GM12878 (cell line): ENCODE measurements around the gene PAPSS2. TPM values are rescaled to one million over a fixed set of nuclear protein-coding genes. Genes with fewer than 3 reads are reported as not detected.

Experiments used
- ATAC-seq: fragments of 200-7000 bp; cut with Tn5 transposase; 3 replicates; pipeline ENCODE4 v1.9.1; 2020; ENCODE audit warnings: mild to moderate bottlenecking, moderate library complexity
- BruUV-seq: library from RNA; stranded (reverse); fragments of 400-500 nt; replicated peaks from 2 replicates; lab custom pipeline; 2021; lab: Mats Ljungman, UMichigan
- CTCF ChIA-PET: fragments of 300-600 bp; sonication (Branson Sonifier 250); formaldehyde crosslinking; extraction: SDS; loops from one replicate; lab custom pipeline; 2021; ENCODE audit warnings: inconsistent platforms; lab: Yijun Ruan, JAX
- POLR2A ChIA-PET: fragments of 350-600 bp; formaldehyde crosslinking; extraction: SDS; loops from one replicate; lab custom pipeline; 2021; ENCODE audit warnings: inconsistent platforms; lab: Charles Lee
- RAD21 ChIA-PET: fragments of 300-600 bp; sonication (Branson Sonifier 250); formaldehyde crosslinking; loops from one replicate; lab custom pipeline; 2023; ENCODE audit warnings: antibody characterized with exemption; ENCODE audit not compliant: unreplicated experiment; lab: Charles Lee
- SMC1A ChIA-PET: fragments of 300-600 bp; sonication (Branson Sonifier 250); formaldehyde crosslinking; loops from one replicate; lab custom pipeline; 2023; ENCODE audit not compliant: unreplicated experiment, uncharacterized antibody; lab: Charles Lee
- DNase-seq: peaks from one replicate; pipeline ENCODE4 v3.0.0-alpha.2; 2011; ENCODE audit warnings: low read depth, low spot score
- FAIRE-seq: peaks from 3 replicates; lab custom pipeline; 2011; peaks lifted over from hg19 to GRCh38; lab: Jason Lieb, UNC
- H2AFZ ChIP-seq: 2 replicates; pipeline ENCODE4 v1.6.0; 2011; ENCODE audit warnings: low read depth, low read length, control low read depth; ENCODE audit not compliant: control insufficient read depth
- H3K27ac ChIP-seq: 2 replicates; pipeline ENCODE4 v1.5.1; 2011; ENCODE audit warnings: control low read depth; ENCODE audit not compliant: control insufficient read depth, insufficient read depth
- H3K27me3 ChIP-seq, 2 experiments: replicated peaks in 1 of 2; 2 replicates each; pipeline versions ENCODE4 v1.6.0 to v1.6.1; 2011; ENCODE audit warnings: low read length in 1 of 2; ENCODE audit not compliant: control insufficient read depth in 2 of 2, insufficient read depth in 2 of 2
- H3K36me3 ChIP-seq, 2 experiments: 2 replicates each; pipeline ENCODE4 v1.5.1; 2011; ENCODE audit warnings: low read length in 1 of 2; ENCODE audit not compliant: control insufficient read depth in 2 of 2, insufficient read depth in 2 of 2
- H3K4me1 ChIP-seq: 2 replicates; pipeline ENCODE4 v1.6.1; 2011; ENCODE audit warnings: mild to moderate bottlenecking, low read length, moderate library complexity, mixed read lengths; ENCODE audit not compliant: control insufficient read depth, insufficient read depth
- H3K4me2 ChIP-seq: 2 replicates; pipeline ENCODE4 v1.6.0; 2011; ENCODE audit warnings: control low read depth; ENCODE audit not compliant: control insufficient read depth, insufficient read depth
- H3K4me3 ChIP-seq: fragments of 200-600 bp; sonication (generic); 2 replicates; pipeline ENCODE4 v1.5.1; 2016
- H3K79me2 ChIP-seq: 2 replicates; pipeline ENCODE4 v1.6.0; 2011; ENCODE audit warnings: low read length; ENCODE audit not compliant: control insufficient read depth, insufficient read depth
- H3K9ac ChIP-seq: 2 replicates; pipeline ENCODE4 v1.8.0; 2011; ENCODE audit warnings: low read length, control low read depth, mixed read lengths; ENCODE audit not compliant: control insufficient read depth, insufficient read depth
- H3K9me3 ChIP-seq: replicated peaks from 3 replicates; pipeline ENCODE4 v1.5.1; 2011; ENCODE audit warnings: mild to moderate bottlenecking, low read length; ENCODE audit not compliant: control insufficient read depth, insufficient read depth
- H4K20me1 ChIP-seq: 2 replicates; pipeline ENCODE4 v1.6.0; 2011; ENCODE audit not compliant: control insufficient read depth, insufficient read depth
- BCLAF1 ChIP-seq: fragments of 450-650 bp; IDR thresholded peaks from 2 replicates; pipeline ENCODE4 v1.6.1; 2017; ENCODE audit warnings: antibody characterized with exemption, mild to moderate bottlenecking, moderate library complexity
- CEBPZ ChIP-seq: fragments of 150-350 bp; IDR thresholded peaks from 2 replicates; pipeline ENCODE4 v1.6.1; 2016; ENCODE audit warnings: low read depth, low read length
- EZH2 ChIP-seq: IDR thresholded peaks from 2 replicates; pipeline ENCODE4 v1.6.1; 2012; ENCODE audit warnings: low read depth, mild to moderate bottlenecking, control low read depth, inconsistent platforms, low read length, borderline replicate concordance; ENCODE audit not compliant: control insufficient read depth
- IRF3 ChIP-seq: fragments of 450-650 bp; IDR thresholded peaks from 2 replicates; pipeline ENCODE4 v1.6.1; 2014; ENCODE audit warnings: mild to moderate bottlenecking
- POLR2AphosphoS2 ChIP-seq: IDR thresholded peaks from 2 replicates; pipeline ENCODE4 v1.6.1; 2011; ENCODE audit warnings: low read depth, mild to moderate bottlenecking, low read length, improper control_type of control experiment, moderate library complexity
- RCOR1 ChIP-seq: conservative IDR thresholded peaks from 2 replicates; pipeline ENCODE4 v1.6.1; 2012; ENCODE audit warnings: low read depth, low read length, improper control_type of control experiment
- REST ChIP-seq: IDR thresholded peaks from 2 replicates; pipeline ENCODE4 v1.6.1; 2012; ENCODE audit warnings: mild to moderate bottlenecking, low read depth, low read length
- ZBTB4 ChIP-seq: fragments of 450-650 bp; formaldehyde crosslinking; IDR thresholded peaks from 2 replicates; pipeline ENCODE4 v1.4.0; 2022; ENCODE audit warnings: mild to moderate bottlenecking, moderate library complexity
- WGBS: methylation state at CpG from one replicate; pipeline ENCODE4 v1.1.6; 2016; ENCODE audit warnings: low lambda C conversion rate; ENCODE audit not compliant: insufficient replicate concordance, insufficient coverage; ENCODE audit errors: missing lambda C conversion rate; 5-methylcytosine and 5-hydroxymethylcytosine counted together
- in situ Hi-C: fragments of 300-500 bp; cut with MboI; formaldehyde crosslinking; loops from 9 replicates; pipeline ENCODE4 v1.14.3; 2018; ENCODE audit warnings: mixed read lengths
- intact Hi-C: fragments of 100-400 bp; cut with micrococcal nuclease; formaldehyde crosslinking; loops from one replicate; pipeline ENCODE4 v1.14.2; 2022; ENCODE audit not compliant: unreplicated experiment
- polyA plus RNA-seq, 11 experiments: library from polyadenylated mRNA; depleted of rRNA in 4 of 11; unstranded in 6 of 11; stranded (reverse) in 5 of 11; fragments of >200 nt; fragmentation: Nextera tagmentation in 4 of 11; fragmentation: Illumina TruSeq in 1 of 11; extraction: Ambion mirVana in 4 of 11; extraction: Trizol in 1 of 11; gene quantifications; 1 replicate in 1 of 11; 2 replicates in 10 of 11; pipeline versions ENCODE4 v1.2.1 to v1.2.3, GENCODE V29; 2011 to 2016; ENCODE audit warnings: inconsistent platforms in 2 of 11, missing spikeins in 2 of 11, low read depth in 1 of 11
- total RNA-seq, 4 experiments: library from RNA; depleted of rRNA in 3 of 4; stranded (reverse); fragments of >200 nt in 3 of 4; fragmentation: Illumina TruSeq in 1 of 4; extraction: Trizol in 1 of 4; gene quantifications; 2 replicates each; pipeline versions ENCODE4 v1.2.1 to v1.2.3, GENCODE V29; 2013 to 2021

The PAPSS2 gene
- total and polyA plus RNA-seq, 10 of the 15 experiments (the other 5 are each of a cell fraction or from before 2014, with no cell fraction given): 0.15 to 2.1 (median 0.37) TPM

GRCh38 chr10:87757685-87758084 lies 98.0 kb downstream of the PAPSS2 start:
- Histone ChIP-seq H4K20me1 (no peaks in the 10 kb centered on the region), H3K4me2 (no peak overlapping the region), H3K4me1 (no peaks in the 10 kb centered on the region), H2AFZ (no peak overlapping the region), H3K27me3 (no peaks in the 10 kb centered on the region), H3K9me3 (no peaks in the 10 kb centered on the region), H3K79me2 (no peaks in the 10 kb centered on the region), H3K4me3 (no peak overlapping the region), H3K27ac (no peak overlapping the region), H3K9ac (no peak overlapping the region), H3K36me3 (peaks cover 3 to 25% of the 10 kb centered on the region in 2 experiments; a peak in 3 of 4 replicates)
- ATAC-seq (no peak), DNase-seq (no peak), FAIRE-seq (no peak)
- BruUV-seq: no TSS peak
- in situ Hi-C loops (no loop called here), intact Hi-C loops (no loop called here)
- RAD21 ChIA-PET: no interaction called here
- CTCF ChIA-PET: interaction anchor here (0.6 to 1.3 kb wide), 3 partner anchors 9 to 92 kb away, joined by 3 to 4 read pairs (median 3); no protein-coding TSS in a partner anchor
- WGBS: 56% methylated on average over 1 of the region's 1 CpG
- POLR2A ChIA-PET: no interaction called here
- SMC1A ChIA-PET: interaction anchor here (0.6 to 1.2 kb wide), 4 partner anchors 11 to 106 kb away, joined by 3 read pairs; no protein-coding TSS in a partner anchor
- no peak for TF ChIP-seq CEBPZ
- no peak for TF ChIP-seq EZH2
- TF ChIP-seq RCOR1: no peak
- TF ChIP-seq BCLAF1: no peak
- no peak for TF ChIP-seq IRF3
- TF ChIP-seq POLR2AphosphoS2: no peak
- no peak for TF ChIP-seq ZBTB4 (CRISPR knock-in tag)
- no peak for TF ChIP-seq REST
